HG02884 (cell line): ENCODE measurements around the gene SYP.

ENCODE experiments used
- ATAC-seq: cut with Tn5 transposase; IDR thresholded peaks from one replicate; pipeline ENCODE4 v1.9.1; 2021; ENCODE audit warnings: mild to moderate bottlenecking, moderate library complexity; ENCODE audit not compliant: unreplicated experiment

Gene SYP

GRCh38 chrX:49221868-49222267 lies 21.9 kb upstream of the SYP start:
- ATAC-seq: no peak

GRCh38 chrX:49220100-49220499 lies 20.1 kb upstream of the SYP start:
- no peak for ATAC-seq

GRCh38 chrX:49214996-49215526 lies 15.1 kb upstream of the SYP start:
- no peak for ATAC-seq

- ATAC-seq: no peak
These were observed 14.4 kb upstream of the SYP start for GRCh38 chrX:49214416-49214815.

- no peak for ATAC-seq
These were observed 12.9 kb upstream of the SYP start for GRCh38 chrX:49212861-49213260.

GRCh38 chrX:49212209-49212608 lies 12.2 kb upstream of the SYP start:
- ATAC-seq: no peak

- ATAC-seq: no peak
These were observed 11.1 kb upstream of the SYP start for GRCh38 chrX:49211074-49211473.

GRCh38 chrX:49210406-49210805 lies 10.4 kb upstream of the SYP start:
- no peak for ATAC-seq

GRCh38 chrX:49209434-49210251 lies 9.7 kb upstream of the SYP start:
- ATAC-seq: no peak

- no peak for ATAC-seq
These were observed 8.4 kb upstream of the SYP start for GRCh38 chrX:49208399-49208798.

- no peak for ATAC-seq
These were observed 6.5 kb upstream of the SYP start for GRCh38 chrX:49206543-49206942.

- ATAC-seq: no peak
These were observed 5.5 kb upstream of the SYP start for GRCh38 chrX:49205443-49205842.

- ATAC-seq: no peak
These were observed 4.7 kb upstream of the SYP start for GRCh38 chrX:49204709-49205108.

- no peak for ATAC-seq
These were observed 4.0 kb upstream of the SYP start for GRCh38 chrX:49204017-49204416.

GRCh38 chrX:49203536-49203935 lies 3.5 kb upstream of the SYP start:
- ATAC-seq: no peak

- no peak for ATAC-seq
These were observed 2.0 kb upstream of the SYP start for GRCh38 chrX:49202022-49202421.

- no peak for ATAC-seq
These were observed 738 bp downstream of the SYP start for GRCh38 chrX:49199315-49199595.

GRCh38 chrX:49198540-49199314 lies 1.3 kb downstream of the SYP start:
- ATAC-seq: no peak

- no peak for ATAC-seq
These were observed 2.4 kb downstream of the SYP start for GRCh38 chrX:49197543-49198087.

- ATAC-seq: no peak
These were observed 6.4 kb downstream of the SYP start for GRCh38 chrX:49193542-49193964.

GRCh38 chrX:49192722-49193328 lies 7.2 kb downstream of the SYP start:
- no peak for ATAC-seq
